NT2/D1 (cell line): Measurements from ENCODE around the gene NBEAL1.

Experiments used
- SUZ12 ChIP-seq: IDR thresholded peaks from 2 replicates; pipeline ENCODE4 v1.6.1; 2011; ENCODE audit not compliant: insufficient read length, insufficient read depth; ENCODE audit errors: extremely low read depth
- YY1 ChIP-seq: IDR thresholded peaks from 2 replicates; pipeline ENCODE4 v1.6.1; 2011; ENCODE audit not compliant: insufficient read length, insufficient read depth
- ZNF274 ChIP-seq: IDR thresholded peaks from 2 replicates; pipeline ENCODE4 v1.6.1; 2011; ENCODE audit warnings: mild to moderate bottlenecking, low read depth, low read length

DNA sequence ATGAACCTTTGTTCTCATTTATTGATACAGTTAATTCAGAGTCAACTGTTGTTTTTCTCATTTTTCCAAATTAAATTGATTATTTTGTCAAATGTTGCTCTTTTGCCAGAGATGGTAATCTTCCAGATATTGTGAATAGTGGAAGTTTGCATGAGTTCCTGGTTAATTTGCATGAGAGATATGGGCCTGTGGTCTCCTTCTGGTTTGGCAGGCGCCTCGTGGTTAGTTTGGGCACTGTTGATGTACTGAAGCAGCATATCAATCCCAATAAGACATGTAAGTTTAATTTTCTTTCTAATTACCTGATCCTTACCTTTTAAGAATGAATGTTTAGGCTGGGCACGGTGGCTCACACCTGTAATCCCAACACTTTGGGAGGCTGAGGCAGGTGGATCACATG, 232.0 kb downstream of the NBEAL1 start:
- TF ChIP-seq ZNF274 (no peak), YY1 (no peak), SUZ12 (no peak)
